HepG2 (cell line): Measurements from ENCODE around the gene SLC23A2. TPM values are rescaled to one million over a fixed set of nuclear protein-coding genes. Genes with fewer than 3 reads are reported as not detected.

Experiments
- BCLAF1 ChIP-seq: fragments of 450-650 bp; IDR thresholded peaks from 2 replicates; pipeline ENCODE4 v1.6.1; 2017; ENCODE audit warnings: mild to moderate bottlenecking
- FOXO1 ChIP-seq: sonication (generic); formaldehyde crosslinking; IDR thresholded peaks from 2 replicates; pipeline ENCODE4 v1.4.0; 2020; ENCODE audit warnings: missing genetic modification reagents
- GATA4 ChIP-seq: sonication (generic); IDR thresholded peaks from 2 replicates; pipeline ENCODE4 v1.6.1; 2016; ENCODE audit warnings: antibody characterized with exemption, low read depth, borderline replicate concordance
- HDAC2 ChIP-seq: sonication (generic); formaldehyde crosslinking; IDR thresholded peaks from 2 replicates; pipeline ENCODE4 v1.4.0; 2020; ENCODE audit warnings: missing genetic modification reagents
- HNF1B ChIP-seq: sonication (generic); formaldehyde crosslinking; IDR thresholded peaks from 2 replicates; pipeline ENCODE4 v1.5.1; 2020; ENCODE audit warnings: mild to moderate bottlenecking, moderate library complexity, missing genetic modification reagents
- HOXA9 ChIP-seq: sonication (generic); formaldehyde crosslinking; IDR thresholded peaks from 2 replicates; pipeline ENCODE4 v1.8.1; 2022; ENCODE audit warnings: missing genetic modification reagents, mild to moderate bottlenecking, moderate library complexity, borderline replicate concordance
- IRF1 ChIP-seq: sonication (generic); formaldehyde crosslinking; IDR thresholded peaks from 2 replicates; pipeline ENCODE4 v1.4.0; 2020; ENCODE audit warnings: low read depth, mild to moderate bottlenecking, missing genetic modification reagents
- MXD4 ChIP-seq: IDR thresholded peaks from 2 replicates; pipeline ENCODE4 v1.6.1; 2016; ENCODE audit warnings: mild to moderate bottlenecking, missing biosample characterization, missing genetic modification reagents
- RXRA ChIP-seq: sonication (generic); formaldehyde crosslinking; IDR thresholded peaks from 2 replicates; pipeline ENCODE4 v1.5.1; 2020; ENCODE audit warnings: missing genetic modification reagents
- TERF1 ChIP-seq: sonication (generic); formaldehyde crosslinking; IDR thresholded peaks from 2 replicates; pipeline ENCODE4 v1.8.0; 2022; ENCODE audit warnings: mild to moderate bottlenecking, missing genetic modification reagents, moderate library complexity
- TFDP1 ChIP-seq: IDR thresholded peaks from 2 replicates; pipeline ENCODE4 v1.6.1; 2016; ENCODE audit warnings: missing compliant biosample characterization, missing genetic modification reagents, borderline replicate concordance
- U2AF2 ChIP-seq: fragments of 200-400 bp; formaldehyde crosslinking; IDR thresholded peaks from 2 replicates; pipeline ENCODE4 v1.6.1; 2017; ENCODE audit warnings: low read depth, mild to moderate bottlenecking, low read length
- ZBTB14 ChIP-seq: sonication (generic); formaldehyde crosslinking; IDR thresholded peaks from 2 replicates; pipeline ENCODE4 v1.4.0; 2020; ENCODE audit warnings: missing genetic modification reagents
- ZC3H13 ChIP-seq: sonication (generic); formaldehyde crosslinking; IDR thresholded peaks from 2 replicates; pipeline ENCODE4 v1.8.1; 2023; ENCODE audit warnings: mild to moderate bottlenecking, missing genetic modification reagents, moderate library complexity
- ZFP36 ChIP-seq: fragments of 150-350 bp; IDR thresholded peaks from 2 replicates; pipeline ENCODE4 v1.6.1; 2018; ENCODE audit warnings: borderline replicate concordance, low read length, low read depth; ENCODE audit not compliant: partially characterized antibody
- ZFY ChIP-seq: sonication (generic); formaldehyde crosslinking; IDR thresholded peaks from 2 replicates; pipeline ENCODE4 v1.4.0; 2020; ENCODE audit warnings: missing genetic modification reagents
- ZNF512B ChIP-seq: sonication (generic); formaldehyde crosslinking; IDR thresholded peaks from 2 replicates; pipeline ENCODE4 v1.5.1; 2020; ENCODE audit warnings: missing genetic modification reagents, mild to moderate bottlenecking, borderline replicate concordance
- ZNF547 ChIP-seq: sonication (generic); formaldehyde crosslinking; IDR thresholded peaks from 2 replicates; pipeline ENCODE4 v1.5.1; 2020; ENCODE audit warnings: mild to moderate bottlenecking, missing genetic modification reagents
- polyA plus RNA-seq, 8 experiments: library from polyadenylated mRNA; depleted of rRNA in 3 of 8; stranded (reverse) in 7 of 8; unstranded in 1 of 8; fragments of >200 nt; fragmentation: Illumina TruSeq in 4 of 8; extraction: Trizol in 4 of 8; gene quantifications; 2 replicates each; pipeline versions ENCODE4 v1.2.1 to v1.2.3, GENCODE V29; 2011 to 2016; ENCODE audit warnings: low read depth in 4 of 8, missing spikeins in 1 of 8, mixed read lengths in 1 of 8; ENCODE audit not compliant: insufficient read depth in 1 of 8
- total RNA-seq, 5 experiments: library from RNA; depleted of rRNA; stranded (reverse); fragments of >200 nt; fragmentation: Illumina TruSeq; extraction: Trizol; gene quantifications; 2 replicates each; pipeline ENCODE4 v1.2.3, GENCODE V29; 2016; ENCODE audit warnings: low read depth in 1 of 5

The SLC23A2 gene
- total and polyA plus RNA-seq, 2 of the 13 experiments (the other 11 are each of a cell fraction or from before 2014, with no cell fraction given) = 42.2 to 51.2 TPM

- TF ChIP-seq ZNF512B = no peak
- no peak for TF ChIP-seq TFDP1 (CRISPR knock-in tag)
- no peak for TF ChIP-seq ZFP36
- TF ChIP-seq HDAC2 (CRISPR knock-in tag) = 0 out of 2 replicates have a peak, but pooled peaks have one; percentile 31
- no peak for TF ChIP-seq IRF1
- no peak for TF ChIP-seq ZBTB14
- TF ChIP-seq ZNF547 (CRISPR knock-in tag) = no peak
- no peak for TF ChIP-seq U2AF2
- no peak for TF ChIP-seq MXD4 (CRISPR knock-in tag)
- no peak for TF ChIP-seq ZC3H13 (CRISPR knock-in tag)
- no peak for TF ChIP-seq HOXA9 (CRISPR knock-in tag)
- no peak for TF ChIP-seq RXRA (CRISPR knock-in tag)
- TF ChIP-seq FOXO1 (CRISPR knock-in tag) = no peak
- no peak for TF ChIP-seq TERF1 (CRISPR knock-in tag)
- TF ChIP-seq ZFY (CRISPR knock-in tag) = 0 out of 2 replicates have a peak, but pooled peaks have one; percentile 11
- TF ChIP-seq HNF1B (CRISPR knock-in tag) = no peak
- TF ChIP-seq BCLAF1 = no peak
- no peak for TF ChIP-seq GATA4
These were observed 23.7 kb upstream of the SLC23A2 start (continued) for GRCh38 chr20:5024982-5025381.
